Measurements from ENCODE around the gene UGCG. TPM values are rescaled to one million over a fixed set of nuclear protein-coding genes. Genes with fewer than 3 reads are reported as not detected.

The UGCG gene
- total and polyA plus RNA-seq, 9 of the 15 experiments (the other 6 are each of a cell fraction or from before 2014, with no cell fraction given): 20.0 to 40.3 (median 29.2) TPM

- H3K9me1 ChIP-seq (ENCODE audit: control insufficient read depth, insufficient read depth, low read length): no peaks in the 10 kb centered on the region
- WGBS (ENCODE audit: insufficient coverage, low coverage, missing lambda C conversion rate): 35% methylated on average over 2 of the region's 2 CpGs
- peaks cover 3% of the 10 kb centered on the region; the same call in 1 of the 2 replicates for H3K9me3 ChIP-seq (replicated peaks; ENCODE audit: control insufficient read depth, insufficient read depth, low read depth, low read length)
- ATAC-seq (no peak), DNase-seq (ENCODE audit: extremely low read depth in 1 of 4, low spot score in 3 of 4) (no peak), FAIRE-seq (no peak)
- no peak overlapping the region for H3K27ac ChIP-seq (ENCODE audit: extremely low read depth, low read depth, low read length)
- POLR2A ChIA-PET: no interaction called here
- H3K4me3 ChIP-seq: no peak overlapping the region
- H3K27me3 ChIP-seq (ENCODE audit: control insufficient read depth in 2 of 2, insufficient read depth in 2 of 2, low read length in 2 of 2): no peaks in the 10 kb centered on the region
- no peak overlapping the region for H3K9ac ChIP-seq (ENCODE audit: insufficient read depth in 1 of 2, low read depth in 2 of 2, low read length in 2 of 2)
- peaks cover 0 to 8% of the 10 kb centered on the region in 2 experiments; a peak in 1 of 5 replicates for H3K4me1 ChIP-seq (replicated peaks in 1 of 2; ENCODE audit: control insufficient read depth in 2 of 2, insufficient read depth in 2 of 2, low read length in 2 of 2)
- CTCF ChIA-PET (ENCODE audit: low intra/inter-chr PET ratio): no interaction called here
- intact Hi-C loops (cut with micrococcal nuclease) (no loop called here), in situ Hi-C loops (cut with MboI) (no loop called here)
- H3K4me2 ChIP-seq (ENCODE audit: insufficient read depth, low read length): no peak overlapping the region
- H3K79me2 ChIP-seq (ENCODE audit: control insufficient read depth, insufficient read depth, low read length): no peaks in the 10 kb centered on the region
- no peak for TF ChIP-seq ZHX1 (conservative IDR thresholded peaks at IDR 0.05; ENCODE audit: low read length)
- TF ChIP-seq ZNF184 (CRISPR knock-in tag; IDR thresholded peaks at IDR 0.05): no peak
- no peak for TF ChIP-seq SIRT6 (IDR thresholded peaks at IDR 0.05; ENCODE audit: low read depth, low read length)
- no peak for TF ChIP-seq ZBTB17 (CRISPR knock-in tag; IDR thresholded peaks at IDR 0.05)
- no peak for TF ChIP-seq IFI16 (CRISPR knock-in tag; IDR thresholded peaks at IDR 0.05)
- TF ChIP-seq, protein P1, sequence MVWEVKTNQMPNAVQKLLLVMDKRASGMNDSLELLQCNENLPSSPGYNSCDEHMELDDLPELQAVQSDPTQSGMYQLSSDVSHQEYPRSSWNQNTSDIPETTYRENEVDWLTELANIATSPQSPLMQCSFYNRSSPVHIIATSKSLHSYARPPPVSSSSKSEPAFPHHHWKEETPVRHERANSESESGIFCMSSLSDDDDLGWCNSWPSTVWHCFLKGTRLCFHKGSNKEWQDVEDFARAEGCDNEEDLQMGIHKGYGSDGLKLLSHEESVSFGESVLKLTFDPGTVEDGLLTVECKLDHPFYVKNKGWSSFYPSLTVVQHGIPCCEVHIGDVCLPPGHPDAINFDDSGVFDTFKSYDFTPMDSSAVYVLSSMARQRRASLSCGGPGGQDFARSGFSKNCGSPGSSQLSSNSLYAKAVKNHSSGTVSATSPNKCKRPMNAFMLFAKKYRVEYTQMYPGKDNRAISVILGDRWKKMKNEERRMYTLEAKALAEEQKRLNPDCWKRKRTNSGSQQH (CRISPR knock-in tag; IDR thresholded peaks at IDR 0.05): no peak
- H4K20me1 ChIP-seq (replicated peaks; ENCODE audit: control insufficient read depth, insufficient read depth, low read length): no peaks in the 10 kb centered on the region
- no peak overlapping the region for H2AFZ ChIP-seq (ENCODE audit: low read depth, low read length)
- BruUV-seq (replicated peaks): no TSS peak
- H3K36me3 ChIP-seq (ENCODE audit: control insufficient read depth, insufficient read depth, low read length): no peaks in the 10 kb centered on the region
These were observed 19.2 kb upstream of the UGCG start for GRCh38 chr9:111877420-111877819.
